Stimulated activated CD8-positive, alpha-beta memory T cell treated with anti-CD3 and anti-CD28 coated beads, Interleukin-15, amount 100 ng/mL, for 48 hours (primary cell): Measurements from ENCODE around the gene GULP1.
"Not testable (repeated sequence)": the region's sequence is repeated elsewhere in the genome, so short reads cannot be mapped to it uniquely, and the experiment has no call there.

Source experiments
- DNase-seq, 2 donors: peaks; one replicate each; pipeline ENCODE4 v3.0.0-alpha.2; 2020; ENCODE audit warnings: low read depth in 2 of 2

GULP1 gene

DNA sequence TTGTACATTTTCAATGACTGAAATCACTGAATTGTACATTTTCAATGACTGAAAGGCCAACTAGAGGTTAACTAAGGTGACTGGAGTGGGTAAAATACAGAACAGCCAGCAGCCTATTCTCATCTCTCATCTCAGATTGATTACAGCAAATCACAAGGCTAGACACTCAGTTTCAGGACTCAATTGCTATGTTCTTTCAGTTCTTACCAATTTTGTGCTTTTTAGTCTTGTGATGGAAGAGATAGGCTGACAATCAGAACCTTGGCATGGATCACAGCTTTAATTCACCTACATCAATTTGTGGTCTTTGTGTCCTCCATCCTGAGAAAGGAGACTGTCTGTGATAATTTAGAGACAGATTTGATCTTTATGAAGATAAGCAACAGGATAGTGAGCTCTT, 124.7 kb downstream of the GULP1 start:
- DNase-seq: no peak

DNA sequence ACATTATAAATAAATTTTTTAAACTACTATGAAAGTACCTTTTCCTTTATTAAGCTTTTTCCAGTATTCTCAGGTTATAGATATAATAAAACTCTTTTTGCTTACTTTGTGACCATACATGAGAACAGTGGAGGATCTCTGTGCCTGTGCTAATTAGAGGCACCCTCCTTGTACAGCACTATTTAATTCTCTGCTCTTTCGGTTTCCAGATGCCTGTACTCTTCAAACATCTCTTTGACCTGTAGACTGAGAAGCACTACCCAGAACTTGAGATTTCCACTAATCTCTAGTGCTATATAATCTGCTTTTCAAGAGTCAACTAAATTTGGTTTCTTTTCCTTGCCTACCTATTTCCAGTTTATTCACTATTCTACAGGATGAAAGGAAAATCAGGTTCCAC, 131.1 kb downstream of the GULP1 start:
- no peak for DNase-seq

DNA sequence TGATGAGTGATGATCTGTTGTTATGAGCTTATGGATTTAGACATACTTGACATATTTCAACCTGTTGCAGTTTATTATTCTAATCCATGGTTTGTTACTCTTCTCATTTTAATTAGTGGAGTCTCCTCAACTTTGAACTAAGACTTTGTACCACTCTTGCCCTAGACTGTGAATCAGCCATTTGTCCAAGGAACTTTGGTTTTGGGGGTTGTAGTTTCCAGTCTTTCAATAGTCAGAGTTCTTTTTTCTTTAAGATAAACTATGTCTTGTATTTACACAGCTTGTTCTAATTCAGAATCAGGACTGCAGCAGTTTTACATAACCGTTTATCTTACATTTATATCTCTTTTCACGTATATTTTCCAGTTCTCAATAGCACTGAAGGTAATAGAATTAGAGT, 133.6 kb downstream of the GULP1 start:
- DNase-seq: no peak

- DNase-seq: no peak
These were observed 134.4 kb downstream of the GULP1 start for GRCh38 chr2:188426121-188426520.

DNA sequence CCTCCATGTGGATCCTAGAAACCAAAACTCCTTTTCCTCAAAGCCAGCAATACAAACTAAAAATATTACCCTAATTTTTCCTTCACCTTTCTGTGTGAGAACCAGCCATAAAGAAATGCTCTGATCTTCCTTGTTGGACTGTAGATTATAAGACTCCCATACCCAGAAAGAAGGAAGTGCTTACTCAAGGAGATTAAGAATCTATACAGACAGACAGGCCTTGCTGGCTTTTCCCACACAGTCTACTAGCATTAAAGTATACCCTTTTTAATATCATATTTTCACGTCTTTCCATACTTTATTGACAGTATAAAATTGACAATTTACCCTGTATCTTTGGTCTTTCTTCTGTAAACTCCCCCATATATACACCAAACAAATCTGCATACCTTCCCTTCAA, 139.0 kb downstream of the GULP1 start:
- DNase-seq: no peak

DNA sequence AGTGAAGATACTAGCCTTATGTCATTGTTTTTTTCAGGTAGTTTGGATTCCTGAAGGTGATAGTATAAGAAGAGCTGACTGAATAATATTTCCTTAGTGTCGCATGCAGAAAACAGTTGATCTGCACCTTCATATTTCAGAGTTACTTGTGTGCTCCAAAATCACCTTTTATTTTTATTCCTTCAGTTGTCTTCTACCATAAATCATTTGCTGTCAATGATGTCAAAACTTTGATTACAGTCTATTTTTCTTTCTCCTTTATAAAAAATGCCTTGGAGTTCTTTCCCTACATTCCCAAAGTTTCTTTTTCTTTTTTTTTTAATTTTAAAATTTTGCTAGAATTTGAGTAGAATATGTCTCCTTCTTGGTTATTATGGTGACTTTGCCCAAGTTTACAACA, 142.3 kb downstream of the GULP1 start:
- DNase-seq: no peak

GRCh38 chr2:188435115-188435514, 143.4 kb downstream of the GULP1 start:
- DNase-seq: no peak

GRCh38 chr2:188437537-188437936, 145.9 kb downstream of the GULP1 start:
- no peak for DNase-seq

DNA sequence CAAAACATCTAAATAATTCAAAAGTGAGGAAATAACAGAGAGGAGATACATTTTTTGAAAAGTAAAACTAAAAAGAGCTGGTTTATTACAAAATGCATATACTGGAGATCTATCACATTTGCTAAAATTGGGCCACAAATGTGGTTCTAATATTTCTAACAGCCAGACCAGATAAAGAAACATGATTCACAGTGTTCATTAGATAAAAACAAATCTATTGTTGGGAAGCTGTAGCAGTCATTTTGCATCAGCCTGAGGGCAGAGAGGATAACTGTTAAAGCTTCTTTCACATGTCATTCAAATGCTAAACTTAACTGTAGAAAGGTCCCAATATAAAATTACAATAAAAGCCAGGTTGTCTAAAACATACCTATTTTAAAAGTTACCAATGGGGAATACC, 148.3 kb downstream of the GULP1 start:
- DNase-seq: no peak

DNA sequence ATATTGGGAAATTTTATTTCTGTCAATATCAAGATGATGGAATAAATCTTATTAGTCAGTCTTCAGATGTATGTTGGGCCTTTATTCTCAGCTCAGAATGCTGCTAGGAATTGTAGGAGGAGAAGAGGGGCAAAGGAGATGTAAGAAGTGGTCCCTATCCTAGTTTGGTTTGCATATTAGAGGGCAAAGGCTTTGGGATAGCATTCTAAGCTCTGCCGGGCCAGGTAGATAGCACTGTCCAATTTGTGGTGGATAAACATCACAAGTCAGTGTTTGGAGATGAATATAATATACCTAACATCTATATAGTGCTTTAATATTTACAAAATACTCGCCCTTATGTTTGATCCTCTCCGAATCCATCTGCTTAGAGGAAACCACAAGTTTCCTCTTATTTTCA, 149.2 kb downstream of the GULP1 start:
- DNase-seq: no peak

GRCh38 chr2:188441288-188441947, 149.7 kb downstream of the GULP1 start:
- no peak for DNase-seq

GRCh38 chr2:188443207-188443606, 151.5 kb downstream of the GULP1 start:
- DNase-seq: no peak

DNA sequence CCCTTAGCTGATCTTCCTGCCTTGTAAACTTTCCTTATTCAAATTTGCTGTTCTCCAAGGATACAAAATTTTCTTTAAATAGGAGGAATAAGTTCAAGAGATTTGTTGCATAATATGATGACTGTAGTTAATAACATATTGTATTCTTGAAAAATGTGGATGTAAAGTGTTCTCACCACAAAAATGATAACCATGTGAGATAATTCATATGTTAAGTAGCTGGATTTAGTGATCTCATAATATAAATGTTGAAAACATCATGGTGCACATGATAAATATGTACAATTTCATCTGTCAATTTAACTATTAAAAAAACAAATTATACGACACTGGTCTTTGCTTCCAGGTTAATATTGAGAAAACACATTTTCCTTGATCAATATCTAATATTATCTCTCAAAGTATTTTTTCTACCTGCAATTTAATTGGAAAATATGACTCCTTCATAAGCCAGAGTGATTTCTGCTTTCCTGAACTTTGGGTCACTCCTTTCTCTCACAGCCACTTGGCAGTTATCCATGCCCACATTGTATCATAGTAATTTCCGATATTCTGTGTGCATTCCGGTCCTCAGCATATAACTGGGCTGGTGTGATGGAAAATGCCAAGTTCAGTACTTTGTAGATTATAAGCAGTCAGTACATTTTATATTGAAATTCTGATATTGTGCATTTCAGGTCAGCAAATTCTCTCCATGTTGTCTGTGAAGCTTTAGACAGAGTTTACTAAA, 152.6 kb downstream of the GULP1 start:
- DNase-seq: no peak

DNA sequence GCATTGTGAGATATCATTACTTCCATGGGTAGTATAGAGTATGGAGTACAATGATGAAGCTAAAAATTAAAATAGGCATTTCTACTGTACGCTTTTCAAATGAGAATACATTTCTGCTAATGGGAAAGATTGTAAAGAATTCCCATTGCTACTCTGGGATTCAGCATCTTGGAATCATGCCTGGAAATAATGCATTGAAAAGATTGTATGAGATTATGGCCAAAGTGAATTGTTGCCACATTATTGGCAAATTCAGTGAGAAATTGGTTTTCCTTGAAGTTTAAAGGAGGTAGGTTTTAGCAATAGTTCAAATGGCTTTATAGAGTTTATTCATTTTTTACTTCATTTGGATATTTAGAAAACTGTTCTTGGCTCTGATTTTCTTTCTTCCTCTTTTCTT, 157.9 kb downstream of the GULP1 start:
- DNase-seq: no peak

DNA sequence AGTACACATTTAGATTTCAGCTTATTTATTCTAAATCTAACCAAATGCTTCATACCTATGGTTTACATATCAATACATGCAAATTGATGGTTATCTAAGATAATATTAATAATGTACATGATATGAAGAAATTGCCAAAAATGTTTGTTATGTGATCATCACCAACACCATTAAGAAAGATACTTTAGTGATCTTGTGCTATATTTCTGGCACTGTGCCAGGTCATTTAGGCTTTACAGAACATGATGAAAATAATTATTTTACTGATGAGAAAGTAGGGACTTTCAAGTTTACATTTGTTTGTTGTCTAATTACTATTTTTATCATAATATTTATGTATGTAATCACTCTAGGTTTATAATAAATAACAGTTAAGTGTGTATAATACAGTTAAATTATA, 158.3 kb downstream of the GULP1 start:
- no peak for DNase-seq

DNA sequence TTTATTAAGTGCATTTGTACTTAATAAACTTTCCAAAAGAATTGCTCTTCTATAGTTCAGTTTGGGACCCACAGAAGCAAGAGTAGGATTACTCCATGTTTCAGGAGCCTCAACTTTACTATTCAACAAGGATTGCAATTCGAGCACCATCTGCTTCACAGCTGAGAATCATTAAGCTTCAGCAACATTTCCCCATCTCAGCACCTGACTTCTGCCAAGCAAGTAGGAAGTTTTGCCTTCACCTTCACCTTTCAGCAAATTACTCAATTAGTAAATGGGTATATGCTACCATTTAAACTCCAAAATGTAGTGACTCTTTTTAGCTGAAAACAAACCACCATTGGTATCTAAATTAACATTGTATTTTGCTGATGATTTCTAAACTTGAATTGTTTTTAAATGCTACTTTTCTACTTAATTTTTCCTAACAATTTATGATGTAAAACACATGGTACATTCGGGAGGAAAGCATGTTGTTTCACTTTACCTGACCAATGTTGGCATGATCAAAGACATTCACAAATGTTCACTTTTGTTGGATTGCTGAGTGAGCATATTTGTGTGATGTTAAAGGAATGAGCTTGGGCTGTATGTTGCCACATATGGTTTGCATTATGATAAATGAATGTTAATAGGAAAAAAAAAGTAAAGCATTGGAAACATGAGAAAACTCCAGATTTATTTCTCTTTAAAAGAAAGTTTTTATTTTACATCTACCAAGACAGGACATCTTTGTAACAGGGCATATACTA, 159.2 kb downstream of the GULP1 start:
- no peak for DNase-seq

GRCh38 chr2:188452084-188452483, 160.4 kb downstream of the GULP1 start:
- DNase-seq: no peak

GRCh38 chr2:188456114-188456909, 164.6 kb downstream of the GULP1 start:
- no peak for DNase-seq

DNA sequence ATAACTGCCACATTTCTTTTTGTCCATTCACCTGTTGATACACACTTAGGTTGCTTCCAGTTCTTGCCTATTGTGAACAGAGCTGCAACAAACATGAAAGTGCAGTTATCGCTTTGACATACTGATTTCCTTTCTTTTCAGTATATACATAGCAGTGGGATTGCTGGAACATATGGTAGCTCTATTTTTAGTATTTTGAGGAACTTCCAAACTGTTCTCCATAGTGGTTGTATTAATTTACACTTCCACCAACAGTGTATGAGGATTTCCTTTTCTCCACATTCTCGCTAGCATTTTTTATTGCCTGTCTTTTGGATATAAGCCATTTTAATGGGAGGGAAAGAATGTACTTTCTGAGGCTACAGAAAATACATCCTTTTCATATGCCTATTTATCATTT, 167.4 kb downstream of the GULP1 start:
- DNase-seq: no peak

- not testable (repeated sequence) for DNase-seq
These were observed 174.4 kb downstream of the GULP1 start for GRCh38 chr2:188466078-188466477.

- no peak for DNase-seq
These were observed 175.1 kb downstream of the GULP1 start for GRCh38 chr2:188466761-188467160.

GRCh38 chr2:188471166-188471565, 179.5 kb downstream of the GULP1 start:
- no peak for DNase-seq
